ENCODE data around the gene ADAMTSL1. TPM values are rescaled to one million over a fixed set of nuclear protein-coding genes. Genes with fewer than 3 reads are reported as not detected.

Gene ADAMTSL1
- total RNA-seq, 1 experiment from 2014 or later: not detected

DNA sequence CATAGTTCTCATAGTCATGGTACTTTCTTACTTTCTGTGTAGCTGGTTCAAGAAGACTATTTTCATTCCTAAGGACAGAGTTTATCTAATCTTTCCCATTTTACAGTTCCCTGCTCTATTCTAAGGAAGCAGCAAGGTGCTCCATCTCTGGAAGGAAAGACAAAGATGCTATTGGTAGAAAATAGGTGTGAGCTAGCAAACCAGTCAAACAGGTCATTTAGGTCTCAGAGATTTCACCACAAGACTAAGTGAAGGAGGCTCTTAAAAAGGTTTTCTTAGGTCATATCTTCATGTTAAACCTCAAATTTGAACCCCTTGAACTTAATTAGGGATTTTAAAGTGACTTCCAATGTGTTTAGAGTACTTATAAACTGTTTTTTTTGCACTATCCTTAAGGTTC, 62.6 kb downstream of the ADAMTSL1 start:
- no peak for TF ChIP-seq POLR2A (IDR thresholded peaks at IDR 0.05; ENCODE audit: borderline replicate concordance, extremely low read depth, insufficient read depth, insufficient read length)
- TF ChIP-seq, protein P1, sequence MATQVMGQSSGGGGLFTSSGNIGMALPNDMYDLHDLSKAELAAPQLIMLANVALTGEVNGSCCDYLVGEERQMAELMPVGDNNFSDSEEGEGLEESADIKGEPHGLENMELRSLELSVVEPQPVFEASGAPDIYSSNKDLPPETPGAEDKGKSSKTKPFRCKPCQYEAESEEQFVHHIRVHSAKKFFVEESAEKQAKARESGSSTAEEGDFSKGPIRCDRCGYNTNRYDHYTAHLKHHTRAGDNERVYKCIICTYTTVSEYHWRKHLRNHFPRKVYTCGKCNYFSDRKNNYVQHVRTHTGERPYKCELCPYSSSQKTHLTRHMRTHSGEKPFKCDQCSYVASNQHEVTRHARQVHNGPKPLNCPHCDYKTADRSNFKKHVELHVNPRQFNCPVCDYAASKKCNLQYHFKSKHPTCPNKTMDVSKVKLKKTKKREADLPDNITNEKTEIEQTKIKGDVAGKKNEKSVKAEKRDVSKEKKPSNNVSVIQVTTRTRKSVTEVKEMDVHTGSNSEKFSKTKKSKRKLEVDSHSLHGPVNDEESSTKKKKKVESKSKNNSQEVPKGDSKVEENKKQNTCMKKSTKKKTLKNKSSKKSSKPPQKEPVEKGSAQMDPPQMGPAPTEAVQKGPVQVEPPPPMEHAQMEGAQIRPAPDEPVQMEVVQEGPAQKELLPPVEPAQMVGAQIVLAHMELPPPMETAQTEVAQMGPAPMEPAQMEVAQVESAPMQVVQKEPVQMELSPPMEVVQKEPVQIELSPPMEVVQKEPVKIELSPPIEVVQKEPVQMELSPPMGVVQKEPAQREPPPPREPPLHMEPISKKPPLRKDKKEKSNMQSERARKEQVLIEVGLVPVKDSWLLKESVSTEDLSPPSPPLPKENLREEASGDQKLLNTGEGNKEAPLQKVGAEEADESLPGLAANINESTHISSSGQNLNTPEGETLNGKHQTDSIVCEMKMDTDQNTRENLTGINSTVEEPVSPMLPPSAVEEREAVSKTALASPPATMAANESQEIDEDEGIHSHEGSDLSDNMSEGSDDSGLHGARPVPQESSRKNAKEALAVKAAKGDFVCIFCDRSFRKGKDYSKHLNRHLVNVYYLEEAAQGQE (IDR thresholded peaks at IDR 0.05; ENCODE audit: low read depth): no peak
- no peak for TF ChIP-seq EGR1 (IDR thresholded peaks at IDR 0.05; ENCODE audit: low read depth)
- no peak for TF ChIP-seq JUND (IDR thresholded peaks at IDR 0.05)
- TF ChIP-seq ELF1 (IDR thresholded peaks at IDR 0.05; ENCODE audit: borderline replicate concordance, low read depth): no peak
- Histone ChIP-seq H3K79me2 (ENCODE audit: insufficient read depth, low read length) (no peaks in the 10 kb centered on the region), H3K27me3 (ENCODE audit: insufficient read depth, low read length) (no peaks in the 10 kb centered on the region), H3K36me3 (ENCODE audit: control insufficient read depth in 1 of 2, insufficient read depth in 2 of 2, low read length in 2 of 2) (no peaks in the 10 kb centered on the region), H2AFZ (ENCODE audit: low read depth, low read length, poor library complexity, severe bottlenecking) (no peak overlapping the region), H3K4me2 (ENCODE audit: low read length) (no peak overlapping the region), H4K20me1 (ENCODE audit: insufficient read depth) (no peaks in the 10 kb centered on the region), H3K9ac (ENCODE audit: low read length) (no peak overlapping the region), H3K4me1 (ENCODE audit: control insufficient read depth in 1 of 2, insufficient read depth in 2 of 2, low read length in 2 of 2) (no peaks in the 10 kb centered on the region), H3K9me2 (ENCODE audit: insufficient read depth) (no peaks in the 10 kb centered on the region), H3K4me3 (replicated peaks in 1 of 2; ENCODE audit: low read depth in 1 of 2, low read length in 2 of 2) (no peak overlapping the region), H3K9me3 (ENCODE audit: control insufficient read depth in 1 of 2, insufficient read depth in 1 of 2, low read depth in 1 of 2, low read length in 2 of 2) (peaks cover 0 to 7% of the 10 kb centered on the region in 2 experiments; a peak in 2 of 4 replicates), H3K27ac (ENCODE audit: low read depth, low read length) (no peak overlapping the region)
- BruUV-seq (replicated peaks): no TSS peak
- ATAC-seq (no peak), DNase-seq (ENCODE audit: low read depth, low spot score) (no peak)
- POLR2A ChIA-PET: no interaction called here
- intact Hi-C loops (cut with micrococcal nuclease): no loop called here
- RAD21 ChIA-PET (ENCODE audit: low non-redundant PET in 1 of 2, low total read pairs in 2 of 2, uncharacterized antibody in 2 of 2, unreplicated experiment in 2 of 2): no interaction called here
- CTCF ChIA-PET: no interaction called here

DNA sequence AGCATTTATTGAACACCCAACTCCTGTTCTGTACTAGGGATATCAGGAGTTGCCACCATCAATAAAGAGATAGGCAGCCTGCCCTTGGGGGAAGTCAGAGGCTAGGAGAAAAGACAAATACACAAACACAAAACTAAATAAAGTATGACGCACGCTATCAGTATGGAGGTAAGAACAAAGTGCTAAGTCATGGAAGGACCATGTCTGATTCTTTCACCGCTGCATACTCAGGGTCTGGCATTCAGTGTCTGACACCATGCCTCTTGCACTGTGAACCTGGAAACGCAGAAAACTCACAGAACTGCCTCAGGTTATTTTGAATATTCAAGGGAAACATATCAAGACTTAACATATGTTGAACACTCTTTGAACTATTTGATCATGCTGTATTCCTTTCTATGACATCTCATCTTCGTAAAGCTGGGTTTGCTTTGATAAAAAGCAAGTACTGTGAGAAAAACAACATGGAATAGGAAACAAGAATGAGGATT, 65.3 kb downstream of the ADAMTSL1 start:
- ChIA-PET CTCF (no interaction called here), RAD21 (ENCODE audit: low non-redundant PET in 1 of 2, low total read pairs in 2 of 2, uncharacterized antibody in 2 of 2, unreplicated experiment in 2 of 2) (no interaction called here), POLR2A (no interaction called here)
- Histone ChIP-seq H3K79me2 (ENCODE audit: insufficient read depth, low read length) (no peaks in the 10 kb centered on the region), H3K9me3 (ENCODE audit: control insufficient read depth in 1 of 2, insufficient read depth in 1 of 2, low read depth in 1 of 2, low read length in 2 of 2) (peaks cover 0 to 4% of the 10 kb centered on the region in 2 experiments; a peak in 2 of 4 replicates), H3K27me3 (ENCODE audit: insufficient read depth, low read length) (no peaks in the 10 kb centered on the region), H3K4me2 (ENCODE audit: low read length) (no peak overlapping the region), H3K36me3 (ENCODE audit: control insufficient read depth in 1 of 2, insufficient read depth in 2 of 2, low read length in 2 of 2) (no peaks in the 10 kb centered on the region), H3K27ac (ENCODE audit: low read depth, low read length) (no peak overlapping the region), H3K4me3 (replicated peaks in 1 of 2; ENCODE audit: low read depth in 1 of 2, low read length in 2 of 2) (no peak overlapping the region), H4K20me1 (ENCODE audit: insufficient read depth) (no peaks in the 10 kb centered on the region), H3K9ac (ENCODE audit: low read length) (no peak overlapping the region), H2AFZ (ENCODE audit: low read depth, low read length, poor library complexity, severe bottlenecking) (no peak overlapping the region), H3K4me1 (ENCODE audit: control insufficient read depth in 1 of 2, insufficient read depth in 2 of 2, low read length in 2 of 2) (no peaks in the 10 kb centered on the region), H3K9me2 (ENCODE audit: insufficient read depth) (no peaks in the 10 kb centered on the region)
- TF ChIP-seq SIN3A (IDR thresholded peaks at IDR 0.05; ENCODE audit: low read depth): no peak
- TF ChIP-seq, protein P2, sequence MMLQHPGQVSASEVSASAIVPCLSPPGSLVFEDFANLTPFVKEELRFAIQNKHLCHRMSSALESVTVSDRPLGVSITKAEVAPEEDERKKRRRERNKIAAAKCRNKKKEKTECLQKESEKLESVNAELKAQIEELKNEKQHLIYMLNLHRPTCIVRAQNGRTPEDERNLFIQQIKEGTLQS (IDR thresholded peaks at IDR 0.05): no peak
- ATAC-seq (no peak), DNase-seq (ENCODE audit: low read depth, low spot score) (no peak)
- intact Hi-C loops (cut with micrococcal nuclease): no loop called here
- BruUV-seq (replicated peaks): no TSS peak
